ENCODE data around the gene AKTIP.

The AKTIP gene

GRCh38 chr16:53446090-53446489, 56.9 kb downstream of the AKTIP start:
- no peak for TF ChIP-seq JUND (IDR thresholded peaks at IDR 0.05; ENCODE audit: low read depth)
- DNase-seq (ENCODE audit: low read depth in 1 of 2, low spot score in 1 of 2) = no peak
- in situ Hi-C loops (cut with HindIII; ENCODE audit: low pct_unique_long_range_greater_than_20kb, low sequenced_read_pairs) = no loop called here

GRCh38 chr16:53445534-53445933, 57.5 kb downstream of the AKTIP start:
- TF ChIP-seq JUND (IDR thresholded peaks at IDR 0.05; ENCODE audit: low read depth) = no peak
- no peak for DNase-seq (ENCODE audit: low read depth in 1 of 2, low spot score in 1 of 2)
- in situ Hi-C loops (cut with HindIII; ENCODE audit: low pct_unique_long_range_greater_than_20kb, low sequenced_read_pairs) = no loop called here

All from T47D (cell line).